Measurements from ENCODE around the gene ATP8B3. TPM values are rescaled to one million over a fixed set of nuclear protein-coding genes. Genes with fewer than 3 reads are reported as not detected.
"Not testable (repeated sequence)": the region's sequence is repeated elsewhere in the genome, so short reads cannot be mapped to it uniquely, and the experiment has no call there.

ATP8B3 gene
- total RNA-seq, 4 donors from 2014 or later = 0.88 to 2.4 (median 1.9) TPM

DNA sequence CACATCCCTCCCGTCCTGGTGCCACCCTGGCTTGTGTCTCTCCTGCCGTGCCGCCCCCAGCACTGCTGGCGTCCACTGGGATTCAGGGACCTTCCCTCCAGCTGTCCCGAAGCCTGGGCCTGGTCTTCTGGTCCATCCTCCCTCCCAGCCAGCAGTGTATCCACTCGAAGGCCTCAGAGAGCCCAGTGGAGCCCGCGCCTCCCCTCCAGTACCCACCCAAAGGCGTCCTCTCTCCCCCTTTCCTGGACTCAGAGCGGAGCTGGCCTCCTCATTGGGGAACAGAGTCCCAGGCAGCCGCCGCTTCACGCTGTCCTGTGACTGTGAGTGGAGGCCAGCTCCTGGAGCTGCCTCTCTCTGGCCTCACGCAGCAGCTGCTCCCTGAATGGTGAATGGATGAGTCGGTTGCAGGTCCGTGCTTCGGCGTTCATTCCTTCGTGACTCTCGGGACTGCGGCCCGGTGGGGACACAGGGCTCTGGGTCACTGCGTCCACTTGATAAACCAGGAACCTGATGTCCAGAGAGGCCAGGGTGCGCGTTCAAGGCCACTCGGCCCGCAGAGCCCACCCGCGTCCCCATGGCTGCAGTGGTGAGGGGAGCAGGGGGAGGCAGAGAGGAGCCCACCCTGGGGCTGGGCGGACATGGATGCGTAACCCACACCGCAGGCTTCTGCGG is 46.7 kb downstream of the ATP8B3 start:
- no peak for ATAC-seq (ENCODE audit: low FRiP score)
- TF ChIP-seq, protein P1, sequence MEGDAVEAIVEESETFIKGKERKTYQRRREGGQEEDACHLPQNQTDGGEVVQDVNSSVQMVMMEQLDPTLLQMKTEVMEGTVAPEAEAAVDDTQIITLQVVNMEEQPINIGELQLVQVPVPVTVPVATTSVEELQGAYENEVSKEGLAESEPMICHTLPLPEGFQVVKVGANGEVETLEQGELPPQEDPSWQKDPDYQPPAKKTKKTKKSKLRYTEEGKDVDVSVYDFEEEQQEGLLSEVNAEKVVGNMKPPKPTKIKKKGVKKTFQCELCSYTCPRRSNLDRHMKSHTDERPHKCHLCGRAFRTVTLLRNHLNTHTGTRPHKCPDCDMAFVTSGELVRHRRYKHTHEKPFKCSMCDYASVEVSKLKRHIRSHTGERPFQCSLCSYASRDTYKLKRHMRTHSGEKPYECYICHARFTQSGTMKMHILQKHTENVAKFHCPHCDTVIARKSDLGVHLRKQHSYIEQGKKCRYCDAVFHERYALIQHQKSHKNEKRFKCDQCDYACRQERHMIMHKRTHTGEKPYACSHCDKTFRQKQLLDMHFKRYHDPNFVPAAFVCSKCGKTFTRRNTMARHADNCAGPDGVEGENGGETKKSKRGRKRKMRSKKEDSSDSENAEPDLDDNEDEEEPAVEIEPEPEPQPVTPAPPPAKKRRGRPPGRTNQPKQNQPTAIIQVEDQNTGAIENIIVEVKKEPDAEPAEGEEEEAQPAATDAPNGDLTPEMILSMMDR (IDR thresholded peaks at IDR 0.05) = no peak
- DNase-seq (ENCODE audit: low spot score) = no peak

DNA sequence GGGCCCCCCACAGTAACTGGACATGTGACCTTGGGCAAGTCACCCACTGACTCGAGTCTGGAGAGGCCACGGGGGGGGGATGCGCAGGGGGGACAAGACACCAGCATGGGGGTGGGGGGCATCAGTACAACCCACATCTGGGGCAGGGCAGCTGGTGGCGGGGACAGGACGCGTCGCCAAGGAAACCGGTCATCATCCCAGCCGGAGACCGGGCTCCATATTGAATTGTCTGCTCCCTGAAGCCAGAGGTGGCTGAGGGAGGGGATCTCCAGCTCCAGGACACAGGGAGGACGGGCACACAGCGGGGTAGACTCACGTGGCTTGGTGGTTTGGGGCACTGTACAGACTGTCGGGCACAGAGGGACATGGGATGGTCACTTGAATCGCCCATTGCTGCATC is 47.3 kb downstream of the ATP8B3 start:
- DNase-seq (ENCODE audit: low spot score) (no peak), ATAC-seq (ENCODE audit: low FRiP score) (no peak)
- TF ChIP-seq, protein P1 (IDR thresholded peaks at IDR 0.05) = no peak

DNA sequence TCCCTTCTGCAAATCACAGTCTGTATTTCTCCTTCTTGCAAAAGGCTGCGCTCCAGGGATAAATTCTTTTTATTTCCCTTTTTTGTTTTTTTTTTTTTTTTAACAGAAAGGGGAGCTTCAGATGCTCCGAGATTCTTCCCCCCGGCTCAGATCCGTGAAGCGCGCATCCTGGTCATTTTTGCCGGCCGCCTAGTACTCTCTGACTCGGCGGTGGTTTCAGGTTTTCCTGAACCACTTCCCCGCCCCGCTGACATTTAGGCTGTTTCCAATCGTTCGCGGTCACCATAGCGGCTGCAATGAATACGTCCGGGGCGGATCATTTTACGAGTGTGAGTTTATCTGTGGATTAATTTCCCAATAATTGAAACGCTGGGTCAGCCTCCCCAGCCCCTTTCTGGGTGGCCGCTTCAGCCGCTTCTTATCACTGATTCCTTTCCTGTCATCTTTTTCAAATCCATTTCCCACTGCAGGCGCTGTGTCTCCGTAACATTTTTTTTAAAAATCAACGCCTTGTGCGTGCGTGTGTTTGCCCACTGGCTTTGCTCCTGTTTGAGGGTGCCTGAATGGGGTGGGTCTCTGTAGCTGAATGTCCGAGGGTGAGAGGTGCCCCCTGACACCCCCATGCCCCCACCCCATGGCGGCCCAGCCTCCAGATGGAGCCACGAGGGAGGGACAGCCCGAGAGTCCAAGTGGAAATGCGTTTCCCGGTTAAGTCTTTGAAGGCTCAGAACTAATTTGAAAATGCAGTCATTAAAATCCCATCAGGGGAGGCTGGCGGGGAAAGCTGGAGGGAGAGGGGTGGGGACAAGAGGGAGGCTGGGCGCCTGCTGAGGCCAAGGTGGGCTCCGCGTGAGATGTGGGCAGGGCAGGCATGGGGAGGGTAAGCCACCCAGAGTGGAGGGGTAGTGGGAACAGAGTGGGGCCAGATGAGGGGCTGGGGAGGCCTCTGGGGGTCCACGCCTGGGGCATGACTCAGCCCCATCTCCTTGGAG is 48.1 kb downstream of the ATP8B3 start:
- no peak for ATAC-seq (ENCODE audit: low FRiP score)
- TF ChIP-seq, protein P1 (IDR thresholded peaks at IDR 0.05) = no peak
- no peak for DNase-seq (ENCODE audit: low spot score)

DNA sequence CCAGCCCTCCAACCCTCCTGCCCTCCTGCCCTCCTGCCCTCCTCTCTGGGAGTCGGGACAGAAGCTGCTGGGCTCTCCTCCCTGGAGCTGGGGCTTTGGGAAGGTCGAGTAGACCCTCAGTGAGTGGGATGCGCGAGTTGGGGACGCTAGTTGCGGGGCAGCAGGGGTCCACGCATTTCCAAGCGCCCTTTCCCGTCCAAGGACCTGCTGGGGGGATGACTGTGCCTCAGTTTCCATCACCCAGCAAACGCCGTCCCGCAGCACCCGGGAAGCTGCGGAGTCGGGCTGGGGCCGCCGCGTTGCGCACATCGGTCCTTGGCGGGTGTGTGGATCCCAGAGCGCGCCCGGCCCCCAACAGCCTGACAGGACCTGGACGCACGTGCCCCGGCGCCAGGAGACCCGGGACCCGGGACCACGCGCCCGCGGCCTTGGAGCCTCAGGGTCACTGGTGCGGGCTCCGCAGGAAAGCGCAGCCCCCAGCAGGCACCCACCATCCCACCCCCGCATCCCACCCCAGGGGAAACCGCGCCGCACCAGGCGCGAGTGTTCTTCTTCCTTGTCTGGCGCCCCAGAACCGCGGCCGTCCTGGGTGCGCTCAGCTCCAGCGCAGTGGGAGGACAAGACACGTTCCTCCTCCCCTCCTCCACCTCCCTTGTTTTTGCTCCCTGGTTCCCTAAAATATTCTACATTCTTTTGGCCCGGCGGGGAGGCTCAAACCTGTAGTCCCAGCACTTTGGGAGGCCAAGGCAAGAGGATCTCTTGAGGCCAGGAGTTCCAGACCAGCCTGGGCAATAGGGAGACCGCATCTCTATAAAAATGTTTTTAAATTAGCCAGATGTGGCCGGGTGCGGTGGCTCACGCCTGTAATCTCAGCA is 49.6 kb downstream of the ATP8B3 start:
- TF ChIP-seq, protein P1 (IDR thresholded peaks at IDR 0.05) = no peak
- ATAC-seq (ENCODE audit: low FRiP score) (no peak), DNase-seq (ENCODE audit: low spot score) (no peak)

DNA sequence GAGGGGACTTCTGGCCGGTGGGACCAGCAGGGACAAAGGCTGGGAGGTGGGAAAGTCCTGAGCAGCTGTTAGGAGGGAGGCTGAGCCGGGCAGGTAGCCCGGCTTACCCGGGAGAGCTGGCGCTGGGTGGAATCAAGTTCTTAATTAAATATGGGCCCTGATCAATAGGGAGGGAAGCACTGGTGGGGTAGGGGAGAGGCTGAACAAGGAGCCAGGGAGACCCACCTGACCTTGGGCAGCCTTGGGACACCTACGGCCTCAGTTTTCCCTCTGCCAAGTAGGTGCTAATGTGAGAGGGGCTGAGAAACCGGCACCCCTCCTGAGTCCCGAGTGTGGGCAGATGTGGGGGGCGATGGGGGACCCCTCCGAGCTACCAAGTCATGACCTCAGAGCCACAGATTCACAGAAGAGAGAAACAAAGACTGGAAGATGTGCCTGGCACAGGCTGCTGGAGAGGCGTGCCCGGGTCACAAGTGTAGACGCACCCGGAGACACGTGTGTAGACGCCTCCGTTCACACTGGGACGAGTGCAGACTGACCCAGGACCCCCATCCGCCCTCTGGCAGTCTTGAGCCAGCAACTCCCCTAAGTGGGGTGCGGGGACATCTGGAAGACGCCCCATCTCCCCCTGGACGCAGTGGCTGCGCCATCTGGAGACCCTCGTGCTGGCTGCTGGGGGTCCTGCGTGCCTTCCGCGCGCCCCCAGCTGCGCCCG is 50.4 kb downstream of the ATP8B3 start:
- DNase-seq (ENCODE audit: low spot score) = no peak
- no peak for ATAC-seq (ENCODE audit: low FRiP score)
- TF ChIP-seq, protein P1 (IDR thresholded peaks at IDR 0.05) = no peak

DNA sequence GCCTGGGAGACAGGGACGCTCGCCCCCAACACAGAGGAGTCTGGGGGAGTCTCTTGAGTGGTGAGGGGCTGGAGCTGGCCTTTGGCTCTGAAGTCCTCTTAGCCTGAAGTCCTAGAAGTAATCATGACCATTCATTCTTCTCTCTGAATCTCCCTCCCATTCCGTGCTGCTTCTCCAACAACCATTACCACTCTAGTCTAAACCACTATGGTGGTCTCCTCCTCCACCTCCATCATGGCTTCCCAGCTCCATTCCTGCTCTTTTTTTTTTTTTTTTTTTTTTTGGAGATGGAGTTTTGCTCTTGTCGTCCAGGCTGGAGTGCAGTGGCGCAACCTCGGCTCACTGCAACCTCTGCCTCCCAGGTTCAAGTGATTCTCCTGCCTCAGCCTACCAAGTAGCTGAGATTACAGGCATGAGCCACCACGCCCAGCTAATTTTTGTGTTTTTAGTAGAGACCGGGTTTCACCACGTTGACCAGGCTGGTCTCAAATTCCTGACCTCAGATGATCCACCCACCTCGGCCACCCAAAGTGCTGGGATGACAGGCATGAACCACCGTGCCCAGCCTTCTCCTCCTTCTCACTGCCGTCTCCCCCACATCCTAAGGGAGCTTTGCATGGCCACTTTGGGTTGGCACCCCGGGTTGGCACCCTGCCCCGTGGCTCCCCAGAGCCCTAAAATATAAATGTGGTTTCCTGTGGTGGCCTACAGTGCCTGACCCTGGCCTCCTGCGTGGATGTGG is 51.1 kb downstream of the ATP8B3 start:
- not testable (repeated sequence) for ATAC-seq (ENCODE audit: low FRiP score); DNase-seq (ENCODE audit: low spot score)
